ENCODE results near the gene OR8G5.
"Not testable (repeated sequence)": the region's sequence is repeated elsewhere in the genome, so short reads cannot be mapped to it uniquely, and the experiment has no call there.

OR8G5 gene, protein sequence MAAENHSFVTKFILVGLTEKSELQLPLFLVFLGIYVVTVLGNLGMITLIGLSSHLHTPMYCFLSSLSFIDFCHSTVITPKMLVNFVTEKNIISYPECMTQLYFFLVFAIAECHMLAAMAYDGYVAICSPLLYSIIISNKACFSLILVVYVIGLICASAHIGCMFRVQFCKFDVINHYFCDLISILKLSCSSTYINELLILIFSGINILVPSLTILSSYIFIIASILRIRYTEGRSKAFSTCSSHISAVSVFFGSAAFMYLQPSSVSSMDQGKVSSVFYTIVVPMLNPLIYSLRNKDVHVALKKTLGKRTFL

GRCh38 chr11:124256076-124256475, at the start of gene OR8G5:
Gene OR8G5 (plus strand): TSS chr11:124256376. CDS start chr11:124264932, 8,556 bp downstream.
- DNase-seq, result no peak

GRCh38 chr11:124207102-124207792, 48.9 kb upstream of the OR8G5 start:
- no peak for DNase-seq

DNA sequence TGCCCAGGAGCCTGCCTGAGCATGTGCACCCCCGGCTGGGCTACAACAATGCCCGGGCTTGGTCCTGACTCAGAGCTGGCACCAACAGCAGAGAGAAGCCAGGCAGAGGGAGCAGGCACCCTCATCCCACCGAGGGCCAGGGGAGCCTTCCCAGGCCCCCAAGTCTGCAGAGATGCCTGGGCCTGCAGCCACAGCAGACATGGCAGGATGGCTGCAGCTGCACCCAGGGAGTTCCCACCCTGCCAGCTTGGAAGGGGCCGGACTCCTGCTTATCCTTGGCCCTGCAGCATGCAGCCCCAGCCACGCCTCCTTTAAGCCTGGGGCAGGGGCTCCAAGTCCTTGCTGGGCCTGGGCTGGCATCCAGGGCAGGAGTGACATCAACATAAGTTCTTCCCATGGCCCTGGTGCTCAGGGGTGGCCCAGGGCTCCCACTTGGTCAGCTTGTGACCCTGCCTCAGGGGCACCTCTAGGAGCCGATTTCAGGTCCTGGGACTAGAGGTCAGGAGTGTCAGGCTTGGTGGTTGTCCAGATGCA, 46.3 kb upstream of the OR8G5 start:
- DNase-seq, result no peak

DNA sequence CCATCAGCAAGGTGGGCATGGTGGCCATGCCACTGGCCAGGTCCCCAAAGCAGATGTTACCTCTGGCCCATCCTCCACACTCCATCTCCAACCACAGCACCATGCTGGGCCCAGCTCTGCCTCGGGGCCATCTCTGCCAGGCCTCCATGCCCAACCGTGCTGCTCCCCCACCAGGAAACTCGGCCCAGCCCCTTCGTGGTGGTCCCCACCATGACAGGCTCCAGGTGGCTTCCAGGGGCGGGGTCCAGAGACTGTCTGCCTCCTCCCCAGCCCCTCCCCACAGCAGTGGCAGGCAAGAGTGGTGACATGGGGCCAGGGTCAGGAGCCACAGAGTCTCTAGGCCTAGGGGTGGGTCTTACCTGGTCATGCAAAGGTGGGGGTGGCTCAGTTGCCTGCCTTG, 45.8 kb upstream of the OR8G5 start:
- no peak for DNase-seq

DNA sequence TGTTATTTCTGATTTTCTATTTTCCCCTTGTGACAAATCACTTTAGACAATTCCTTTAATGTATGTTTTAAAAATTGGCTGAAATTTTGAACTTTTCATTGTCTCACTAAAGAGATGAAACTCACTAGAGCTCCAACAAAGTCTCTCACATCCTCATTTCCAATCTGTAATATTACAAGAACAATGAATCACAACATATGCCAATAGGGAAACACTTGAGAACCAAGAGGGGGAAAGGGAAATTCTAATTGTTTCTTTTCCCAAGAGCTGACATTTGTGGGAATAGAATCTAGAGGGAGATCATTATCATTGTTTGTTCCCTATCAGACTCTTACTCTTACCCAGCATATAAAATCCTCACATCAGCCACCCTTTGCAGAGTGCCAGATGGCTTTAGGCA, 44.9 kb upstream of the OR8G5 start:
- no peak for DNase-seq

DNA sequence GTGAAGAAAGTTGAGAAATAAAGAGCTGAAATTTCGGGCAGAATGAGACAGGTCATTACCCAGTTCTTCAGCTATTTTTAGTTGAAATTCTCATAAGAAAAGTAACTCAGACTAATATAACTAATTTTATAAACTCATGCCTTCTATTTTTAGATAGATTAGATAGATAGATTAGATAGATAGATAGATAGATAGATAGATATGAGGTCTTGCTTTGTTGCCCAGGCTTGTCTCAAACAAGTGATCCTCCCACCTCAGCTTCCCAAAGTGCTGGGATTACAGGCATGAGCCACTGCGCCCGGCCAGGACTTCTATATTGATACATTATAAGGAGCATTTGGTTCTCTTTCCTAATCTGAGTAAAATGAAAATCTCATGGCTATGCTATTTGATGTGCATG, 42.1 kb upstream of the OR8G5 start:
- DNase-seq, result no peak

DNA sequence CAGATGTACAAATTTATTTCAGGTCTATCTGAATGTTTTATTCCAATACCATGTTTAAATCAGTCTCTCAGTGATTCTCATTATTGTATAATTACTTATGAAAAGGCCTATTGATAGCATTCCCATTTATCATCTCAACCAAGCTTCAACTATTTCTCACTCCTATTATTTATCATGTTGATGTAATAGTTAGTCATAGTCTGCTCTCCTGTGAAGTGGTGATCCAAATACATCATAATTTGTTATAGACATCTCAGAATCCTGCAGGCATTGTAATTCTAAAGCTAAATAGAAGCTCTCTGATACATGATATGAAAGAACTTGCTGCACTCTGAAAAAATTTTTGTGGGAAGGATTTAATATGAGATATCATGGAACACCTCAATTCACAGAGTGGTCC, 37.0 kb upstream of the OR8G5 start:
- peak; percentile 29 for DNase-seq

GRCh38 chr11:124222407-124222806, 33.8 kb upstream of the OR8G5 start:
- DNase-seq, result no peak

DNA sequence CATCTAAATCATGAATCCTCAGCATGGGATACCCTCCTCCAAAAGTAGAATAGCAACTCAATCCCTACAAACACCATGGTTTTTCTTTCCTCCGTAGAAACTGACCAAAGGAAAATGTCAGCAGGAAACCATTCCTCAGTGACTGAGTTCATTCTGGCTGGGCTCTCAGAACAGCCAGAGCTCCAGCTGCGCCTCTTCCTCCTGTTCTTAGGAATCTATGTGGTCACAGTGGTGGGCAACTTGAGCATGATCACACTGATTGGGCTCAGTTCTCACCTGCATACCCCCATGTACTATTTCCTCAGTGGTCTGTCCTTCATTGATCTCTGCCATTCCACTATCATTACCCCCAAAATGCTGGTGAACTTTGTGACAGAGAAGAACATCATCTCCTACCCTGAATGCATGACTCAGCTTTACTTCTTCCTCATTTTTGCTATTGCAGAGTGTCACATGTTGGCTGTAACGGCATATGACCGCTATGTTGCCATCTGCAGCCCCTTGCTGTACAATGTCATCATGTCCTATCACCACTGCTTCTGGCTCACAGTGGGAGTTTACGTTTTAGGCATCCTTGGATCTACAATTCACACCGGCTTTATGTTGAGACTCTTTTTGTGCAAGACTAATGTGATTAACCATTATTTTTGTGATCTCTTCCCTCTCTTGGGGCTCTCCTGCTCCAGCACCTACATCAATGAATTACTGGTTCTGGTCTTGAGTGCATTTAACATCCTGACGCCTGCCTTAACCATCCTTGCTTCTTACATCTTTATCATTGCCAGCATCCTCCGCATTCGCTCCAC, 31.4 kb upstream of the OR8G5 start:
- DNase-seq, result not testable (repeated sequence)

GRCh38 chr11:124225471-124225870, 30.7 kb upstream of the OR8G5 start:
- no peak for DNase-seq

DNA sequence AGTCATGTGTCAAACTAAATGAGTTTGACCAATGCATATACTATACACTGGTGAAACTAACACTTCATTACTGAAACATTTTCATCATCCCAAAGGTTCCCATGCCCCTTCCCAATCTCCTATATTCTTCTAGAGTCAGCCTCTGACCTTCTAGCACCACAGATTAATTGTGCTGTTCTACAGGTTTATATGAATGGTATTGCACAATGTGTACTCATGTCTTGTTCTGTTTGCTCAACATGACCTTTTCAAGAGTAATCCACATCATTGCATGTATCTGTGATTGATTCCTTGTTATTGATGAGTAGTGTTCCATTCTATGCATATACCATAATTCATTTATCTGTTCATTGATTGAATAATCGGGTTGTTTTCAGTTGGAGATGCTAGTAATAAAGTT, 22.8 kb upstream of the OR8G5 start:
- DNase-seq, result no peak

- DNase-seq, result no peak
Observed at GRCh38 chr11:124238512-124238911, 17.7 kb upstream of the OR8G5 start.

- DNase-seq, result no peak
Observed at GRCh38 chr11:124240621-124241397, 15.4 kb upstream of the OR8G5 start, which contains the start of gene OR8G1. Gene OR8G1 (plus strand): TSS chr11:124241095. CDS start chr11:124249676, 8,581 bp downstream.

DNA sequence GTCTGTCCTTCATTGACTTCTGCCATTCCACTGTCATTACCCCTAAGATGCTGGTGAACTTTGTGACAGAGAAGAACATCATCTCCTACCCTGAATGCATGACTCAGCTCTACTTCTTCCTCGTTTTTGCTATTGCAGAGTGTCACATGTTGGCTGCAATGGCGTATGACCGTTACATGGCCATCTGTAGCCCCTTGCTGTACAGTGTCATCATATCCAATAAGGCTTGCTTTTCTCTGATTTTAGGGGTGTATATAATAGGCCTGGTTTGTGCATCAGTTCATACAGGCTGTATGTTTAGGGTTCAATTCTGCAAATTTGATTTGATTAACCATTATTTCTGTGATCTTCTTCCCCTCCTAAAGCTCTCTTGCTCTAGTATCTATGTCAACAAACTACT, 6.3 kb upstream of the OR8G5 start:
- not testable (repeated sequence) for DNase-seq

- not testable (repeated sequence) for DNase-seq
Observed at GRCh38 chr11:124265041-124265440, 8.9 kb downstream of the OR8G5 start.

DNA sequence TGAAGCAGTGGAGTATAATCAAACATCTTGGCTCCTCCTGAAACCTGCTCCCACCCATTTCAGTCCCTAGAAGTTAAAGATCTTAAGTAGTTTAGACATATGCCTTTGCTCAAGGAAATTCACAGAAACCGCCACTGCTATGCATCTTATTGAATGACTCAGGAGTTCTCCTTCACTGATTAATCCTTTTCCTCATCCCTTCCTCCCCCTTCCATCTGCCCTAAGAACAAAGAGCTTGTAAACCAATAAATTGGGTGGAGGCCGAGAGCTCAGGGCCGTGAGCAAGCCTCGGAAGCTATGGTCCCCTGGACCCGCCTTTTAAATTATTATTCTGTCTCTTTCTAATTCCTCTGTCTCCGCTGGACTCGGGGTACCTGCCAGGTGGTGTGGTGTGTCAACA, 14.7 kb downstream of the OR8G5 start:
- peak; percentile 45 for DNase-seq

DNA sequence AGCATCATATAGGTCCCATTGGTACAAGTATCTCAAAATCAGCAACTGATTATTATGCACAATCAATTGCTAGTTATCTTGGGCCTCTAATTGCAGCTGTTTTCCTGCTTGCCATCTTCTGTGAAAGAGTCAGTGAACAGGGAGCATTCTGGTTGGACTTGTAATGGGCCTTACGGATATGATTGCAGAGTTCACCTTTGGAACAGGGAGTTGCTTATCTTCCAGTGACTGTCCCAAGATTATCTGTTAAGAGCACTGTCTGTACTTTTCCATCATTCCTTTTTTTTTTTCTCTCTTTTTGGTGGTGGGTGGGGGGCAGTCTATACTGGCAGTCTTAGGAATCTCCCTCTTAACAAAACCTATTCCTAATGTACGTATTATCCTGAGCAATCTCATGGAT, 17.8 kb downstream of the OR8G5 start:
- DNase-seq, result no peak

GRCh38 chr11:124276081-124276480, 19.9 kb downstream of the OR8G5 start:
- peak; percentile 90 for DNase-seq

DNA sequence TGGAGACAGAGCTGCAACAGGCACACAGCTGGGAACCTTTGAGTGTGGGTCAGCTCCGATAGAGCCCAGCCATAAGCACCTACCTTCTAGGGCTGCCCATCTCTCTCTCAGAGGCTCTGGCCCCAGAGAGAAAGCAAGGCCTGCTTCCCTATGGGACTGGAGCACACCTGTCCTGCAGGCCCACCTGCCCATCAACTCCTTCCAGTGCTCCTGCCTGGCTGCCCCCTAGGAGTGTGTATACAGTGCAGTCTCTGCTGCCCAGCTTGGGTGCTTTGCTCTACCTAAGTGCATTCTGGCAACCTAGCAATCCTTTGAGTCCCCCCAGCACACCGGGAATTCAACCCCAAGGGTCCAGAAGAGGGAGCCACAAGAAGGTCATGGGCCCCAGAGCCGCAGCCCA, 21.0 kb downstream of the OR8G5 start:
- no peak for DNase-seq

- peak; percentile 47 for DNase-seq
Observed at GRCh38 chr11:124277804-124278203, 21.6 kb downstream of the OR8G5 start.

GRCh38 chr11:124278261-124278660, 22.1 kb downstream of the OR8G5 start:
- peak; percentile 11 for DNase-seq

DNA sequence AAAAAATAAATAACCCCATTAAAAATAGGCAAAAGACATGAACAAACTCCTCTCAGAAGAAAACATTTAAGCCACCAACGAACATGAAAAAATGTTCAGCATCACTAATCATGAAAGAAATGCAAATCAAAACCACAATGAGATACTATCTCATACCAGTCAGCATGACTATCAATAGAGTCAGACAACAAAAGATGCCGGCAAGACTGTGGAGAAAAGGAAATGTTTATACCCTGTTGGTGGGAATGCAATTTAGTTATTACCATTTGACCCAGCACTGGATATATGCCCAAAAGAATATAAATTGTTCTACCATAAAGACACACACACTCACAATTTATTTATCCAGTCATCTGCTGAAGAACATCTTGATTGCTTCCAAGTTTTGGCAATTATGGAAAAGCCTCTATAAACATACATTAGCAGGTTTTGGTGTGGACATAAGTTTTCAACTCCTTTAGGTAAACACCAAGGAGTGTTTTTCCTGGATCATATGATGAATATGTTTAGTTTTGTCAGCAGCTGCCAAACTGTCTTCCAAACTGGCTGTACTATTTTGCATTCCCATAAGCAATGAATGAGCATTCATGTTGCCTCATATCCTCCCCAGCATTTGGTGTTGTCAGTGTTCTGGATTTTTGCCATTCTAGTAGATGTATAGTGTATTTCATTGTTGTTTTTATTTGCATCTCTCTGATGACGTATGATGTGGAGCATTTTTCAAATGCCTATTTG, 29.6 kb downstream of the OR8G5 start:
- peak; percentile 94 for DNase-seq

Data from HCEC 1CT (cell line).